ENCODE results near the gene ARHGAP40. TPM values are rescaled to one million over a fixed set of nuclear protein-coding genes. Genes with fewer than 3 reads are reported as not detected.

The ARHGAP40 gene
- total and polyA plus RNA-seq, 9 of the 15 experiments (the other 6 are each of a cell fraction or from before 2014, with no cell fraction given): not detected

DNA sequence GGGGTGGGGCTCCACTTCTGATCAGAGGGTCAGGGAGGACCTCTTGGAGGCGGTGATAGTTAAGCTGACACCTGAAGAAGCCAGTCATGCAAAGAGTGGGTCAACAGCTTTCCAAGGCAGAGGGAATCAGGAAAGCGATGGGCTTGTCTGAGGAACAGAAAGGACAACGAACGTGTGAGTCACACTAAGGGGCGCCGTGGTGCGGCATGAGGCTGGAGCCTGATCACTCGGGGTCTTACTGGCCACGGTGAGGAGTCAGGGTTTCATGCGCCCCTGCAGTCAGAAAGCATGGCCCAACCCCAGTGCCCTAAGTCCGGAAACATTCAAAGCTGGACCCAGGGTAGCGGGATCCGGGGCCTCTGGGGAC, 72.1 kb downstream of the ARHGAP40 start (continued):
- TF ChIP-seq, protein P1, sequence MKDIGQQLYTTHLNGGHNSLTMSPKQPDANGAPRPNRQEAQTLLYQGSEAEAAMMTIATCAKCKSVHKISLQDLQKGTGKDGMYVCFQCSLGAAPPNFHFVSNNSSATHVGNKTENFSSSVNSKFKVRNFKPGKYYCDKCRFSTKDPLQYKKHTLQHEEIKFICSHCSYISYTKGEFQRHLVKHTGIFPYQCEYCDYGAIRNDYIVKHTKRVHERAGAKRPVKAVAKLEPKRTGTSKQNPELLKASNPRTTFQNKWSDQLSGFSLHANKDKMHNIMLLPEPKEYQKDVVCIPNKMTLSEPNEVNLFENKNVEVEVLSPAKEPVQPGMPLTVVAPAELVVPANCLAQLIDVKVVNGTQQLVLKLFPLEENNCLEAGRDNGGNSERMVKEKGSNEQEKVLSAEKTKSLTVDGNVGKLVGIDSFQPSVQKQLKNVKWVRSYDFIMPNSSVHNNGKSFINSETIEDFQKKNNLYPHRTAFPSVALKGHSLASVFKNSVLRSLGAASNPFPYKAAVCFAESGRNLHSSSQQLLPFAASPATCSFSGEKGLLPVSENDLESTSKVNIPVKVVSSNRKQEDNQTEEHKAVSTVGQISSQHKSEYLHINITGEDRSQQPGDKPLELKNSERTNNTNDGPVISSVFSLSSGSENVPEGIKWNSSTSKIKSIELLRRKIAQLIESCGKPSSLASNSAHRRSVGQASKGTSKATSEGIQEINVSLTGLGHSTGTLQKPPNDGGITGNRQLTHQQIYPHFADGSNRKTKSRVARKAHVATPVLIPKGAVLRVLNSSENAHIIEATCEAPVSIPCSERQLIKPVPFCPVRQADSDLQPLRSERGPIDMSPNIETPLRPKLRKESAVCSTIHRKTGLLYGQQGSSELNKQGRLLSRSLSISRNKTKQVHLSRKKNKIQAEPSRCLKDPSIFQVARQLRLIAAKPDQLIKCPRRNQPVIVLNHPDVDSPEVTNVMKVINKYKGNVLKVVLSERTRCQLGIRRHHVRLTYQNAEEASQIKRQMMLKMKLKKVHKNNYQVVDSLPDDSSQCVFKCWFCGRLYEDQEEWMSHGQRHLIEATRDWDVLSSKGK (CRISPR knock-in tag; IDR thresholded peaks at IDR 0.05): no peak
- no peak for TF ChIP-seq GATAD2A (IDR thresholded peaks at IDR 0.05)
- no peak for TF ChIP-seq OTX1 (CRISPR knock-in tag; IDR thresholded peaks at IDR 0.05)
- TF ChIP-seq, protein P2, sequence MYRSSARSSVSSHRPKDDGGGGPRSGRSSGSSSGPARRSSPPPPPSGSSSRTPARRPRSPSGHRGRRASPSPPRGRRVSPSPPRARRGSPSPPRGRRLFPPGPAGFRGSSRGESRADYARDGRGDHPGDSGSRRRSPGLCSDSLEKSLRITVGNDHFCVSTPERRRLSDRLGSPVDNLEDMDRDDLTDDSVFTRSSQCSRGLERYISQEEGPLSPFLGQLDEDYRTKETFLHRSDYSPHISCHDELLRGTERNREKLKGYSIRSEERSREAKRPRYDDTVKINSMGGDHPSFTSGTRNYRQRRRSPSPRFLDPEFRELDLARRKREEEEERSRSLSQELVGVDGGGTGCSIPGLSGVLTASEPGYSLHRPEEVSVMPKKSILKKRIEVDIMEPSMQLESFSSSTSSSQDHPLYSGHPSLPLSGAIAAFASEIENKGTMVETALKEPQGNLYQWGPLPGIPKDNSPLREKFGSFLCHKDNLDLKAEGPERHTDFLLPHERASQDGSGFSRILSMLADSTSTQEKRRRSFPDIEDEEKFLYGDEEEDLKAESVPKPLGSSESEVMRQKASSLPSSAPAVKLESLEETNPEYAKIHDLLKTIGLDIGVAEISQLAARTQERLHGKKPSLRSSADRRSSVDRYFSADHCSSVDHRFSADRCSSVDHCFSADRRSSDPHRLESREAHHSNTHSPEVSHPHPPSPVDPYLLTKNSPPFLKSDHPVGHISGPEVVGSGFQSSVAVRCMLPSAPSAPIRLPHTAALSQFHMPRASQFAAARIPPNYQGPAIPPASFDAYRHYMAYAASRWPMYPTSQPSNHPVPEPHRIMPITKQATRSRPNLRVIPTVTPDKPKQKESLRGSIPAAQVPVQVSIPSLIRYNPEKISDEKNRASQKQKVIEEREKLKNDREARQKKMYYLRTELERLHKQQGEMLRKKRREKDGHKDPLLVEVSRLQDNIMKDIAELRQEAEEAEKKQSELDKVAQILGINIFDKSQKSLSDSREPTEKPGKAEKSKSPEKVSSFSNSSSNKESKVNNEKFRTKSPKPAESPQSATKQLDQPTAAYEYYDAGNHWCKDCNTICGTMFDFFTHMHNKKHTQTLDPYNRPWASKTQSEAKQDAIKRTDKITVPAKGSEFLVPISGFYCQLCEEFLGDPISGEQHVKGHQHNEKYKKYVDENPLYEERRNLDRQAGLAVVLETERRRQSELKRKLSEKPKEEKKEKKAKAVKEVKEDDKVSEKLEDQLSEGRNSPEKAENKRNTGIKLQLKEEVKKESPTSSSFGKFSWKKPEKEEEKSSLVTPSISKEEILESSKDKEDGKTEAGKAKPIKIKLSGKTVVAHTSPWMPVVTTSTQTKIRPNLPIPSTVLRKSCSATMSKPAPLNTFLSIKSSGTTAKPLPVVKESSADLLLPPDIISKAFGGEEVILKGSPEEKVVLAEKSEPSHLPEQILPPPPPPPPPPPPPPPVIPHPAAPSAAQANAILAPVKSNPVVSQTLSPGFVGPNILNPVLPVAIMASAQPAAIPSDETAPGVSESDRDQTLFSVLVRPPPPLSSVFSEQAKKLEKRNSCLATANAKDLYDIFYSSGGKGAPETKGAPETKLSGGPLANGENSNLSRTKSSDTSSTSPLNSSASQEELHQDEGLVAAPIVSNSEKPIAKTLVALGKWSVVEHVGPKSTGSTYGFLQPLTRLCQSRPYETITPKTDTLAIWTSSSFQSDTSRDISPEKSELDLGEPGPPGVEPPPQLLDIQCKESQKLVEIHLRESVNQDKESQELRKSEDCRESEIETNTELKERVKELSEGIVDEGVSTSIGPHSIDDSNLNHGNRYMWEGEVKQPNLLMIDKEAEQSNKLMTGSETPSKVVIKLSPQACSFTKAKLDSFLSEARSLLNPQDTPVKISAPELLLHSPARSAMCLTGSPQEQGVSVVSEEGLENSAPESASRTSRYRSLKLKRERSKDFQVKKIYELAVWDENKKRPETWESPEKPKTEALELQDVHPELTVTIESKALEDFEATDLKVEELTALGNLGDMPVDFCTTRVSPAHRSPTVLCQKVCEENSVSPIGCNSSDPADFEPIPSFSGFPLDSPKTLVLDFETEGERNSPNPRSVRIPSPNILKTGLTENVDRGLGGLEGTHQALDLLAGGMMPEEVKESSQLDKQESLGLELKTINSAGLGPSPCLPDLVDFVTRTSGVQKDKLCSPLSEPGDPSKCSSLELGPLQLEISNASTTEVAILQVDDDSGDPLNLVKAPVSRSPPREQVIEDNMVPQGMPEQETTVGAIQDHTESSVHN (IDR thresholded peaks at IDR 0.05; ENCODE audit: borderline replicate concordance in 1 of 2, low read depth in 1 of 2): no peak
- no peak for TF ChIP-seq ZNF324 (CRISPR knock-in tag; IDR thresholded peaks at IDR 0.05)
- TF ChIP-seq, protein P3, sequence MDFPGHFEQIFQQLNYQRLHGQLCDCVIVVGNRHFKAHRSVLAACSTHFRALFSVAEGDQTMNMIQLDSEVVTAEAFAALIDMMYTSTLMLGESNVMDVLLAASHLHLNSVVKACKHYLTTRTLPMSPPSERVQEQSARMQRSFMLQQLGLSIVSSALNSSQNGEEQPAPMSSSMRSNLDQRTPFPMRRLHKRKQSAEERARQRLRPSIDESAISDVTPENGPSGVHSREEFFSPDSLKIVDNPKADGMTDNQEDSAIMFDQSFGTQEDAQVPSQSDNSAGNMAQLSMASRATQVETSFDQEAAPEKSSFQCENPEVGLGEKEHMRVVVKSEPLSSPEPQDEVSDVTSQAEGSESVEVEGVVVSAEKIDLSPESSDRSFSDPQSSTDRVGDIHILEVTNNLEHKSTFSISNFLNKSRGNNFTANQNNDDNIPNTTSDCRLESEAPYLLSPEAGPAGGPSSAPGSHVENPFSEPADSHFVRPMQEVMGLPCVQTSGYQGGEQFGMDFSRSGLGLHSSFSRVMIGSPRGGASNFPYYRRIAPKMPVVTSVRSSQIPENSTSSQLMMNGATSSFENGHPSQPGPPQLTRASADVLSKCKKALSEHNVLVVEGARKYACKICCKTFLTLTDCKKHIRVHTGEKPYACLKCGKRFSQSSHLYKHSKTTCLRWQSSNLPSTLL (IDR thresholded peaks at IDR 0.05): no peak
- no peak for TF ChIP-seq ATF7 (IDR thresholded peaks at IDR 0.05)
- no peak for TF ChIP-seq KAT8 (IDR thresholded peaks at IDR 0.05; ENCODE audit: low read depth)
- no peak for TF ChIP-seq KLF10 (CRISPR knock-in tag; IDR thresholded peaks at IDR 0.05)
- TF ChIP-seq, protein P4, sequence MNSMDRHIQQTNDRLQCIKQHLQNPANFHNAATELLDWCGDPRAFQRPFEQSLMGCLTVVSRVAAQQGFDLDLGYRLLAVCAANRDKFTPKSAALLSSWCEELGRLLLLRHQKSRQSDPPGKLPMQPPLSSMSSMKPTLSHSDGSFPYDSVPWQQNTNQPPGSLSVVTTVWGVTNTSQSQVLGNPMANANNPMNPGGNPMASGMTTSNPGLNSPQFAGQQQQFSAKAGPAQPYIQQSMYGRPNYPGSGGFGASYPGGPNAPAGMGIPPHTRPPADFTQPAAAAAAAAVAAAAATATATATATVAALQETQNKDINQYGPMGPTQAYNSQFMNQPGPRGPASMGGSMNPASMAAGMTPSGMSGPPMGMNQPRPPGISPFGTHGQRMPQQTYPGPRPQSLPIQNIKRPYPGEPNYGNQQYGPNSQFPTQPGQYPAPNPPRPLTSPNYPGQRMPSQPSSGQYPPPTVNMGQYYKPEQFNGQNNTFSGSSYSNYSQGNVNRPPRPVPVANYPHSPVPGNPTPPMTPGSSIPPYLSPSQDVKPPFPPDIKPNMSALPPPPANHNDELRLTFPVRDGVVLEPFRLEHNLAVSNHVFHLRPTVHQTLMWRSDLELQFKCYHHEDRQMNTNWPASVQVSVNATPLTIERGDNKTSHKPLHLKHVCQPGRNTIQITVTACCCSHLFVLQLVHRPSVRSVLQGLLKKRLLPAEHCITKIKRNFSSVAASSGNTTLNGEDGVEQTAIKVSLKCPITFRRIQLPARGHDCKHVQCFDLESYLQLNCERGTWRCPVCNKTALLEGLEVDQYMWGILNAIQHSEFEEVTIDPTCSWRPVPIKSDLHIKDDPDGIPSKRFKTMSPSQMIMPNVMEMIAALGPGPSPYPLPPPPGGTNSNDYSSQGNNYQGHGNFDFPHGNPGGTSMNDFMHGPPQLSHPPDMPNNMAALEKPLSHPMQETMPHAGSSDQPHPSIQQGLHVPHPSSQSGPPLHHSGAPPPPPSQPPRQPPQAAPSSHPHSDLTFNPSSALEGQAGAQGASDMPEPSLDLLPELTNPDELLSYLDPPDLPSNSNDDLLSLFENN (IDR thresholded peaks at IDR 0.05; ENCODE audit: low read depth in 2 of 2, low read length in 2 of 2): no peak
- no peak for TF ChIP-seq NCOR1 (IDR thresholded peaks at IDR 0.05)
- TF ChIP-seq PURB (CRISPR knock-in tag; IDR thresholded peaks at IDR 0.05; ENCODE audit: low read depth): no peak

Measured in K562 (cell line).